OCI-LY3 (cell line): ENCODE data around the gene LIN28B.

Experiments used
- CTCF ChIP-seq: fragments of 200-600, 300-600 bp; sonication (generic); IDR thresholded peaks from 2 replicates; pipeline ENCODE4 v1.5.1; 2014; ENCODE audit warnings: antibody characterized with exemption, low read length, low read depth
- EZH2phosphoT487 ChIP-seq: fragments of 200-600 bp; shearing (Covaris generic); IDR thresholded peaks from 2 replicates; pipeline ENCODE4 v1.6.1; 2018; ENCODE audit warnings: antibody characterized with exemption, mixed run types, low read depth

DNA sequence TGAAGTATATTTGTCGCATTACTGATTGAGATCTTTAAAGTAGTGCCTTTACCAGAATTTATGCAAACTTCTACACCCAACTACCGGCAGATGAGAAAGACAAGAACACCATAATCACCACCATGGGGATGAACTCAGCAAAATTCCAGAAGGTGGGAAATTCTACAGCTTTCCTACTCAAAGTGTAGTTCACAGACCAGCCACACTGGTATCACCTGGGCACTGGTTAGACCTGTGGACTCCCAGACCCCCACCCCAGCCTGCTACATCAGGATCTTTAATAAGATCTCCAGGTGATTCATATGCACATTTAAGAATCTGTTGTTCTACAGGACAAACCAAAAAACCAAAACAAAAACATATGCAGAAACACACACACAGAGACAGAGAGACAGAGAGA lies 155.0 kb downstream of the LIN28B start:
- TF ChIP-seq CTCF (no peak), EZH2phosphoT487 (no peak)
